PC-3 (cell line): Measurements from ENCODE around the gene BOD1. TPM values are rescaled to one million over a fixed set of nuclear protein-coding genes. Genes with fewer than 3 reads are reported as not detected.
A peak's percentile ranks its signal among the peaks of the same experiment; 100 is the strongest.

Source experiments
- ATAC-seq: fragments of 200-7000 bp; cut with Tn5 transposase; 2 replicates; pipeline ENCODE4 v1.9.1; 2020; ENCODE audit warnings: mild to moderate bottlenecking, moderate library complexity
- BruUV-seq: library from RNA; stranded (reverse); fragments of 400-500 nt; replicated peaks from 2 replicates; lab custom pipeline; 2021; lab: Mats Ljungman, UMichigan
- CTCF ChIA-PET: fragments of 300-600 bp; sonication (Branson Sonifier 250); formaldehyde crosslinking; loops from one replicate; lab custom pipeline; 2022; ENCODE audit warnings: antibody characterized with exemption; lab: Charles Lee
- POLR2A ChIA-PET: fragments of 300-600 bp; sonication (Branson Sonifier 250); formaldehyde crosslinking; loops from one replicate; lab custom pipeline; 2022; ENCODE audit warnings: antibody characterized with exemption; ENCODE audit not compliant: unreplicated experiment; lab: Charles Lee
- DNase-seq: peaks from one replicate; pipeline ENCODE4 v3.0.0-alpha.2; 2015
- H2AFZ ChIP-seq: fragments of 300-600 bp; sonication (generic); 2 replicates; pipeline ENCODE4 v1.6.0; 2016; ENCODE audit warnings: antibody characterized with exemption, low read length
- H3F3A ChIP-seq: fragments of 300-600 bp; sonication (generic); one replicate; pipeline ENCODE4 v1.6.0; 2017; ENCODE audit warnings: antibody characterized with exemption, low read length, control low read depth, mild to moderate bottlenecking; ENCODE audit not compliant: unreplicated experiment
- H3K27ac ChIP-seq: fragments of 300-600 bp; sonication (generic); 2 replicates; pipeline ENCODE4 v1.5.1; 2016; ENCODE audit warnings: mild to moderate bottlenecking, low read length
- H3K27me3 ChIP-seq: fragments of 300-600 bp; sonication (generic); 2 replicates; pipeline ENCODE4 v1.6.1; 2016; ENCODE audit warnings: low read length, mixed read lengths
- H3K36me3 ChIP-seq: fragments of 300-600 bp; sonication (generic); 2 replicates; pipeline ENCODE4 v1.6.1; 2016; ENCODE audit warnings: low read depth, mixed run types, low read length, mixed read lengths
- H3K4me1 ChIP-seq: fragments of 300-600 bp; sonication (generic); 2 replicates; pipeline ENCODE4 v1.5.1; 2016; ENCODE audit warnings: low read length; ENCODE audit not compliant: insufficient read depth
- H3K4me2 ChIP-seq: fragments of 300-600 bp; sonication (generic); 2 replicates; pipeline ENCODE4 v1.6.0; 2016; ENCODE audit warnings: low read length
- H3K4me3 ChIP-seq: fragments of 300-600 bp; sonication (generic); 2 replicates; pipeline ENCODE4 v1.5.1; 2016; ENCODE audit warnings: mild to moderate bottlenecking, low read length, mixed read lengths
- H3K79me2 ChIP-seq: fragments of 300-600 bp; sonication (generic); 2 replicates; pipeline ENCODE4 v1.6.1; 2017; ENCODE audit warnings: low read length, mixed read lengths
- H3K9ac ChIP-seq: fragments of 300-600 bp; sonication (generic); 2 replicates; pipeline ENCODE4 v1.6.0; 2016; ENCODE audit warnings: mild to moderate bottlenecking, low read length
- H3K9me2 ChIP-seq: fragments of 300-600 bp; sonication (generic); replicated peaks from 2 replicates; pipeline ENCODE4 v1.6.1; 2016; ENCODE audit warnings: mixed run types, low read length, mixed read lengths
- H3K9me3 ChIP-seq: fragments of 300-600 bp; sonication (generic); 2 replicates; pipeline ENCODE4 v1.6.1; 2016; ENCODE audit warnings: low read length, mixed read lengths
- H4K20me1 ChIP-seq: fragments of 300-600 bp; sonication (generic); 2 replicates; pipeline ENCODE4 v1.6.1; 2016; ENCODE audit warnings: low read length, mixed read lengths
- CTCF ChIP-seq: fragments of 300-600 bp; sonication (generic); conservative IDR thresholded peaks from 2 replicates; pipeline ENCODE4 v1.5.1; 2017; ENCODE audit warnings: antibody characterized with exemption, low read depth, mild to moderate bottlenecking, low read length
- EZH2 ChIP-seq: fragments of 300-600 bp; sonication (generic); IDR thresholded peaks from one replicate; pipeline ENCODE4 v1.6.1; 2017; ENCODE audit warnings: antibody characterized with exemption, mild to moderate bottlenecking, low read length; ENCODE audit not compliant: unreplicated experiment
- EZH2phosphoT487 ChIP-seq: fragments of 300-600 bp; sonication (generic); IDR thresholded peaks from 2 replicates; pipeline ENCODE4 v1.6.1; 2018; ENCODE audit warnings: mild to moderate bottlenecking, antibody characterized with exemption, low read length, borderline replicate concordance
- intact Hi-C: fragments of 100-400 bp; cut with micrococcal nuclease; formaldehyde crosslinking; loops from 2 replicates; pipeline ENCODE4 v1.9.0; 2023
- total RNA-seq: library from RNA; depleted of rRNA; stranded (reverse); fragments of >200 nt; gene quantifications from 2 replicates; pipeline ENCODE4 v1.2.3, GENCODE V29; 2014

Gene BOD1
- total RNA-seq, 1 experiment from 2014 or later, result 153 TPM

DNA sequence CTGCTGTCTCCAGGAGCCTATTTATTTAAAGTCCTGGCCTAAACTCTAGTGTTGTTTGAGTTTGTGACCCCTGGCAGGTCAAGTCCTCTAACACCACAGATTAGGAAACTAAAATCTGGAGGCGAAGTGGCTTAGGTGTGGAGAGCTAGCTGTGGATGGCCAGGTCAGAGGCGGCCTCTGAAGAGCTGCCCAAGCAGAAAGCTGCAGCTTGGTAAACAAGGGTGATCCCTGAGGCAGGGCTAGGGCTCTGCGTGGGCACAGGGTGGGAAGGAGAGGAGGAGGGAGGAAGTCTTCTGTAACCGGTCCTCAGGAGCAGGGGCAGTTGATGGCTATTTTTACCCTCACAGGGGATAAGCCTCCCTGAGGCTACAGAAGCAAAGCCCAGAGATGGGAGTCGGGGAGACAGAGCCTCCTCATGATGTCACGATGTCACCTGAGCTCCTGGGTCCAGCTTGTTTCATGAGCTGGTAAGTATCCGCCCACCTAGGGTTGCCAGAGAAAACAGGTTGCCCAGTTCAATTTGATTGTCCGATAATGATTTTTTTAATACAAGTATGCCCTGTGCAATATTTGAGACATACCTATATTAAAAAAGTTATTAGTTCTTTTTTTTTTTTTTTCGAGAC, 25.9 kb upstream of the BOD1 start:
- Histone ChIP-seq H3F3A (no peaks in the 10 kb centered on the region), H3K36me3 (no peaks in the 10 kb centered on the region), H3K27ac (no peak overlapping the region), H3K4me2 (no peak overlapping the region), H2AFZ (no peak overlapping the region), H3K9me2 (no peaks in the 10 kb centered on the region), H3K4me1 (peaks cover 7% of the 10 kb centered on the region; the same call in 1 of the 2 replicates), H3K9me3 (no peaks in the 10 kb centered on the region), H3K9ac (no peak overlapping the region), H3K27me3 (no peaks in the 10 kb centered on the region), H3K4me3 (no peak overlapping the region), H4K20me1 (no peaks in the 10 kb centered on the region), H3K79me2 (no peaks in the 10 kb centered on the region)
- intact Hi-C loops, result no loop called here
- TF ChIP-seq CTCF, result no peak
- TF ChIP-seq EZH2phosphoT487, result no peak
- no peak for TF ChIP-seq EZH2
- ChIA-PET CTCF (no interaction called here), POLR2A (no interaction called here)
- no peak for DNase-seq
- no peak for ATAC-seq
- no TSS peak for BruUV-seq

DNA sequence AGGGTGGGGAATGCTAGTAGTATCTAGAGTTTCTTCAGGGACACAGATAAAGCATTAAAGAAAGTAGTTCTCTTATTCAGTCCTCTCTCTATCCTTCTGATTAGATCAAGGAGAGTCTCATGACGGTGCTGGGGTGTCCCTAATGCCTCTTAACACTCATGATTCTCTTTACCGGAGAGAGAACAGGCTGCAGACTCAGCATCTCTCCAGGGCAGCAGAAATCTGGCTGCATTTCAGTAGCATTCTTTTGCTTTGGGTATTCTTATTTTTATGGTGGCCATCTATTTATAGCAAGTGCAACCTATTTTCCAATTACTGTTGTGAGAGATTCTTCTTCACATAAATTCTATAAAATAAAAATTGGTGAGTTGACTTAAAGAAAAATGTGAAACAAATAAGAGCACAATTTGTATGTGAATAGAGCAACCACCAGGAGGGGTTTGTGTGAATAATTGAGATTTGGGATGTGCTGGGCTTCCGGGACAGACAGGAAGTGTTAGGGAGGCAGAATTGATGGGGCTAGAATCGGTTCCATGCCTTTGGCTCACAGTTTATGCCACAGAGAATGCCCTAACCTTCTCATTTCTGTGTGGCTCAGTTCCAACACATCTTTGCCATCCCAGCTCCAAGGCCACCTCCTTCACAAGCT, 23.8 kb upstream of the BOD1 start:
- Histone ChIP-seq H3K4me3 (no peak overlapping the region), H3F3A (no peaks in the 10 kb centered on the region), H3K79me2 (no peaks in the 10 kb centered on the region), H3K9me2 (no peaks in the 10 kb centered on the region), H2AFZ (no peak overlapping the region), H3K9me3 (no peaks in the 10 kb centered on the region), H3K4me2 (no peak overlapping the region), H3K27me3 (no peaks in the 10 kb centered on the region), H3K36me3 (no peaks in the 10 kb centered on the region), H3K27ac (no peak overlapping the region), H3K9ac (no peak overlapping the region), H3K4me1 (no peaks in the 10 kb centered on the region), H4K20me1 (no peaks in the 10 kb centered on the region)
- intact Hi-C loops, result no loop called here
- TF ChIP-seq CTCF (0 out of 2 replicates have a peak, but pooled peaks have one; percentile 28), EZH2 (no peak), EZH2phosphoT487 (no peak)
- BruUV-seq, result no TSS peak
- DNase-seq, result no peak
- ATAC-seq, result no peak
- ChIA-PET CTCF (no interaction called here), POLR2A (no interaction called here)
